ENCODE measurements around the gene POLR3H.

POLR3H gene

GRCh38 chr22:41526226-41526829 lies 17.9 kb downstream of the POLR3H start:
- Histone ChIP-seq H3K27me3 (ENCODE audit: insufficient read depth, low read depth, severe bottlenecking) (no peaks in the 10 kb centered on the region), H3K4me3 (ENCODE audit: low read depth, low read length) (no peak overlapping the region), H3K36me3 (peaks cover 81% of the 10 kb centered on the region), H3K9me3 (ENCODE audit: severe bottlenecking) (no peaks in the 10 kb centered on the region), H3K27ac (peak overlapping the region; percentile 36; the same call in 1 of the 2 replicates)
- no peak for TF ChIP-seq CTCF (IDR thresholded peaks at IDR 0.05; ENCODE audit: low read depth, low read length)
- no peak for DNase-seq

GRCh38 chr22:41525450-41526225 lies 18.6 kb downstream of the POLR3H start:
- Histone ChIP-seq H3K36me3 (peaks cover 74% of the 10 kb centered on the region), H3K27ac (no peak overlapping the region), H3K9me3 (ENCODE audit: severe bottlenecking) (no peaks in the 10 kb centered on the region), H3K27me3 (ENCODE audit: insufficient read depth, low read depth, severe bottlenecking) (no peaks in the 10 kb centered on the region), H3K4me3 (ENCODE audit: low read depth, low read length) (no peak overlapping the region)
- TF ChIP-seq CTCF (IDR thresholded peaks at IDR 0.05; ENCODE audit: low read depth, low read length), result no peak
- peak; percentile 16 for DNase-seq

- Histone ChIP-seq H3K36me3 (peaks cover 72% of the 10 kb centered on the region), H3K27ac (no peak overlapping the region; the same call in 1 of the 2 replicates), H3K9me3 (ENCODE audit: severe bottlenecking) (no peaks in the 10 kb centered on the region), H3K27me3 (ENCODE audit: insufficient read depth, low read depth, severe bottlenecking) (no peaks in the 10 kb centered on the region), H3K4me3 (ENCODE audit: low read depth, low read length) (no peak overlapping the region)
- DNase-seq, result peak; percentile 48
- TF ChIP-seq CTCF (IDR thresholded peaks at IDR 0.05; ENCODE audit: low read depth, low read length), result peak; percentile 15; the same call in 1 of the 2 replicates
Observed at GRCh38 chr22:41524809-41525449, 19.3 kb downstream of the POLR3H start.

- no peak overlapping the region; the same call in 1 of the 2 replicates for H3K27ac ChIP-seq
- no peak for TF ChIP-seq CTCF (IDR thresholded peaks at IDR 0.05; ENCODE audit: low read depth, low read length)
- no peak overlapping the region for H3K4me3 ChIP-seq (ENCODE audit: low read depth, low read length)
- peaks cover 69% of the 10 kb centered on the region for H3K36me3 ChIP-seq
- DNase-seq, result no peak
- no peaks in the 10 kb centered on the region for H3K9me3 ChIP-seq (ENCODE audit: severe bottlenecking)
- H3K27me3 ChIP-seq (ENCODE audit: insufficient read depth, low read depth, severe bottlenecking), result no peaks in the 10 kb centered on the region
Observed at GRCh38 chr22:41524251-41524661, 20.0 kb downstream of the POLR3H start.

GRCh38 chr22:41523464-41524221 lies 20.6 kb downstream of the POLR3H start:
- Histone ChIP-seq H3K9me3 (ENCODE audit: severe bottlenecking) (no peaks in the 10 kb centered on the region), H3K27me3 (ENCODE audit: insufficient read depth, low read depth, severe bottlenecking) (no peaks in the 10 kb centered on the region), H3K36me3 (peaks cover 63% of the 10 kb centered on the region), H3K27ac (0 out of 2 replicates have a peak overlapping the region, but pooled peaks have one; percentile 7), H3K4me3 (ENCODE audit: low read depth, low read length) (no peak overlapping the region)
- DNase-seq, result peak; percentile 22
- peak; percentile 30; the same call in 1 of the 2 replicates for TF ChIP-seq CTCF (IDR thresholded peaks at IDR 0.05; ENCODE audit: low read depth, low read length)

Data from WERI-Rb-1 (cell line).